Pancreas (tissue), 10 donors: ENCODE data around the gene PDLIM7. TPM values are rescaled to one million over a fixed set of nuclear protein-coding genes. Genes with fewer than 3 reads are reported as not detected.
A peak's percentile ranks its signal among the peaks of the same experiment; 100 is the strongest.

Experiments
- ATAC-seq, 4 donors: fragments of 200-7000 bp; cut with Tn5 transposase; one replicate each; pipeline versions ENCODE4 v1.8.0 to v1.9.1; 2020; ENCODE audit warnings: mild to moderate bottlenecking in 4 of 4, moderate library complexity in 4 of 4
- DNase-seq, 6 donors: peaks; one replicate each; pipeline ENCODE4 v3.0.0-alpha.2; 2020
- FAIRE-seq: peaks from 2 replicates; lab custom pipeline; 2012; peaks lifted over from hg19 to GRCh38; lab: Jason Lieb, UNC
- H3K27ac ChIP-seq, 4 donors: fragments of 200-600 bp; sonication (generic); 1 replicate in 3 of 4; 2 replicates in 1 of 4; pipeline versions ENCODE4 v1.5.0 to v1.8.0; 2020
- H3K27me3 ChIP-seq, 4 donors: fragments of 200-600 bp; one replicate each; pipeline ENCODE4 v1.8.0; 2021
- H3K36me3 ChIP-seq, 3 donors: fragments of 200-600 bp; sonication (generic) in 1 of 3; one replicate each; pipeline versions ENCODE4 v1.5.0 to v1.8.0; 2020 to 2021
- H3K4me1 ChIP-seq, 3 donors: fragments of 200-600 bp; one replicate each; pipeline ENCODE4 v1.8.0; 2021
- H3K4me3 ChIP-seq, 4 donors: fragments of 200-600 bp; sonication (generic) in 2 of 4; one replicate each; pipeline versions ENCODE4 v1.5.0 to v1.8.0; 2020 to 2021
- H3K9me3 ChIP-seq, 4 donors: fragments of 200-600 bp; one replicate each; pipeline ENCODE4 v1.8.0; 2021
- CTCF ChIP-seq, 4 donors: fragments of 200-600 bp; sonication (generic) in 3 of 4; IDR thresholded peaks; one replicate each; pipeline versions ENCODE4 v1.5.0 to v1.8.0; 2021; ENCODE audit warnings: antibody characterized with exemption in 4 of 4
- WGBS, 2 donors: extraction: QIAGEN DNeasy Blood & Tissue Kit; methylation state at CpG; one replicate each; pipeline ENCODE4 v1.1.7; 2013; 5-methylcytosine and 5-hydroxymethylcytosine counted together
- intact Hi-C, 3 donors: fragments of 100-400 bp; cut with DNase I; formaldehyde crosslinking; loops; one replicate each; pipeline versions ENCODE4 v1.11.1 to v1.14.2; 2022
- polyA plus RNA-seq, 2 donors: library from polyadenylated mRNA; stranded (reverse); fragments of 200-250 nt; gene quantifications; one replicate each; pipeline ENCODE4 v1.2.3, GENCODE V29; 2013
- total RNA-seq, 6 donors: library from RNA; stranded (reverse); fragmentation: NEBNext Ultra II Directional in 4 of 6; extraction: Animal tissue kit (Norgen Biotek cat#: 25700) in 4 of 6; gene quantifications; one replicate each; pipeline versions ENCODE4 v1.2.1 to v1.2.4, GENCODE V29; 2021 to 2023
- donor health status: healthy with polysubstance abuse.
- donor health status: DM: no; HTN: no; CAD: no; lungs with moderate emphysema.
- donor health status: DM: no; HTN: no; CAD: no.
- donor health status: control.
- donor health status: control.
- donor health status: Bipolar disorder and iron deficiency.
- donor health status: DM: yes; HTN: yes; CAD: no.
- donor health status: DM: no; HTN: no; CAD: no.
- donor health status: DM: no; HTN: no; CAD: no.
- donor health status: DM: yes; HTN: yes; CAD: no.

The PDLIM7 gene
- total and polyA plus RNA-seq, 8 donors, result 3.9 to 39.9 (median 11.2) TPM

GRCh38 chr5:177455661-177456590 lies 41.5 kb downstream of the PDLIM7 start:
- DNase-seq, result peak; percentile 89 to 99 (median 96)
- Histone ChIP-seq H3K36me3 (no peaks in the 10 kb centered on the region), H3K27ac (peak overlapping the region; percentile 70 to 88 (median 82)), H3K4me1 (peaks cover 4 to 12% (median 5%) of the 10 kb centered on the region in 3 donors), H3K4me3 (peak overlapping the region; percentile 38 to 69 (median 63)), H3K27me3 (no peaks in the 10 kb centered on the region), H3K9me3 (no peaks in the 10 kb centered on the region)
- FAIRE-seq, result no peak
- ATAC-seq, result peak; percentile 68 to 80 (median 74)
- intact Hi-C loops, result loop anchor here in 1 of 3 donors (10.0 kb wide), 1 partner anchor 141 kb away; the partner anchor contains the start of gene MXD3
- 0 to 1% methylated on average over 64 to 76 of the region's 76 CpGs for WGBS, 2 donors
- TF ChIP-seq CTCF (IDR thresholded peaks at IDR 0.05), result peak; percentile 93 to 96 (median 96)

- TF ChIP-seq CTCF (IDR thresholded peaks at IDR 0.05), result peak; percentile 62 to 75 (median 62)
- ATAC-seq (peak; percentile 73 to 80 (median 76)), FAIRE-seq (no peak), DNase-seq (peak; percentile 86 to 96 (median 92))
- H3K27me3 ChIP-seq, result no peaks in the 10 kb centered on the region
- H3K36me3 ChIP-seq, result no peaks in the 10 kb centered on the region
- intact Hi-C loops, result loop anchor here in 1 of 3 donors (10.0 kb wide), 1 partner anchor 140 kb away; the partner anchor contains the start of gene MXD3
- peak overlapping the region; percentile 70 to 88 (median 82) for H3K27ac ChIP-seq
- H3K4me3 ChIP-seq, result peak overlapping the region; percentile 38 to 69 (median 63)
- WGBS, 2 donors, result 0% methylated on average over 48 to 80 of the region's 80 CpGs
- H3K4me1 ChIP-seq, result peaks cover 4 to 12% (median 5%) of the 10 kb centered on the region in 3 donors
- no peaks in the 10 kb centered on the region for H3K9me3 ChIP-seq
Measured at GRCh38 chr5:177455036-177455660, 42.3 kb downstream of the PDLIM7 start.

- no peaks in the 10 kb centered on the region for H3K36me3 ChIP-seq
- H3K4me1 ChIP-seq, result peaks cover 4 to 12% (median 5%) of the 10 kb centered on the region in 3 donors
- DNase-seq (peak; percentile 88 to 100 (median 96)), FAIRE-seq (no peak), ATAC-seq (peak; percentile 63 to 81 (median 74))
- WGBS, 2 donors, result 0 to 1% methylated on average over 54 to 84 of the region's 84 CpGs
- peak overlapping the region; percentile 38 to 69 (median 63) for H3K4me3 ChIP-seq
- peak; percentile 90 to 96 (median 94) for TF ChIP-seq CTCF (IDR thresholded peaks at IDR 0.05)
- intact Hi-C loops, result loop anchor here in 2 of 3 donors (5.0 to 10.0 kb wide), 3 partner anchors 47 to 140 kb away; partner anchors contain the start of genes F12 (in 1 of the 2) and MXD3 (in 1 of the 2)
- peak overlapping the region; percentile 70 to 88 (median 82) for H3K27ac ChIP-seq
- no peaks in the 10 kb centered on the region for H3K27me3 ChIP-seq
- H3K9me3 ChIP-seq, result no peaks in the 10 kb centered on the region
Measured at GRCh38 chr5:177454397-177455035, 42.9 kb downstream of the PDLIM7 start.

GRCh38 chr5:177453852-177454396 lies 43.5 kb downstream of the PDLIM7 start:
- Histone ChIP-seq H3K27me3 (no peaks in the 10 kb centered on the region), H3K9me3 (no peaks in the 10 kb centered on the region), H3K4me1 (peaks cover 4 to 12% (median 5%) of the 10 kb centered on the region in 3 donors), H3K36me3 (no peaks in the 10 kb centered on the region), H3K4me3 (peak overlapping the region in 3 of 4 donors; percentile 63 to 69 (median 63)), H3K27ac (peak overlapping the region in 2 of 4 donors; percentile 70 to 80)
- WGBS, 2 donors, result 14 to 15% methylated on average over 28 to 31 of the region's 31 CpGs
- ATAC-seq (peak in 1 of 4 donors; percentile 7), FAIRE-seq (no peak), DNase-seq (no peak)
- intact Hi-C loops, result loop anchor here in 2 of 3 donors (5.0 to 10.0 kb wide), 3 partner anchors 47 to 139 kb away; partner anchors contain the start of genes F12 (in 1 of the 2) and MXD3 (in 1 of the 2)
- TF ChIP-seq CTCF (IDR thresholded peaks at IDR 0.05), result no peak
